H9 (cell line): ENCODE data around the gene PIGL. TPM values are rescaled to one million over a fixed set of nuclear protein-coding genes. Genes with fewer than 3 reads are reported as not detected.

ENCODE experiments used
- DNase-seq: peaks from one replicate; pipeline ENCODE4 v3.0.0-alpha.2; 2017
- H2AFZ ChIP-seq: one replicate; pipeline ENCODE4 v1.6.1; 2013; ENCODE audit warnings: mild to moderate bottlenecking, low read length, control low read depth, moderate library complexity
- H2AK5ac ChIP-seq: 2 replicates; pipeline ENCODE4 v1.6.1; 2013; ENCODE audit warnings: low read length, control low read depth, mixed read lengths; ENCODE audit not compliant: insufficient read length
- H2BK120ac ChIP-seq: one replicate; pipeline ENCODE4 v1.6.1; 2013; ENCODE audit warnings: low read depth, mild to moderate bottlenecking, low read length, control low read depth, inconsistent platforms; ENCODE audit not compliant: poor library complexity, severe bottlenecking
- H2BK12ac ChIP-seq: 2 replicates; pipeline ENCODE4 v1.6.1; 2013; ENCODE audit warnings: low read length, control low read depth, mixed read lengths, low read depth; ENCODE audit not compliant: insufficient read length
- H2BK15ac ChIP-seq: 2 replicates; pipeline ENCODE4 v1.6.1; 2013; ENCODE audit warnings: low read depth, low read length, control low read depth
- H2BK20ac ChIP-seq: one replicate; pipeline ENCODE4 v1.6.1; 2013; ENCODE audit warnings: low read depth, mild to moderate bottlenecking, low read length, control low read depth, inconsistent platforms; ENCODE audit not compliant: poor library complexity, severe bottlenecking
- H2BK5ac ChIP-seq: 2 replicates; pipeline ENCODE4 v1.6.1; 2013; ENCODE audit warnings: low read length, control low read depth, mixed read lengths; ENCODE audit not compliant: insufficient read length
- H3K14ac ChIP-seq: 2 replicates; pipeline ENCODE4 v1.6.1; 2013; ENCODE audit warnings: low read length, control low read depth; ENCODE audit not compliant: insufficient read depth
- H3K18ac ChIP-seq: 2 replicates; pipeline ENCODE4 v1.6.1; 2013; ENCODE audit warnings: low read depth, mild to moderate bottlenecking, mixed read lengths, low read length, control low read depth; ENCODE audit not compliant: insufficient read length
- H3K23ac ChIP-seq: 2 replicates; pipeline ENCODE4 v1.6.1; 2013; ENCODE audit warnings: low read length, control low read depth, mixed read lengths, low read depth; ENCODE audit not compliant: insufficient read length
- H3K23me2 ChIP-seq: 2 replicates; pipeline ENCODE4 v1.6.1; 2013; ENCODE audit warnings: low read depth, mild to moderate bottlenecking, mixed read lengths, low read length, control low read depth; ENCODE audit not compliant: insufficient read length, poor library complexity, severe bottlenecking
- H3K27ac ChIP-seq: 2 replicates; pipeline ENCODE4 v1.5.1; 2013; ENCODE audit warnings: low read length, control low read depth, mixed read lengths, low read depth; ENCODE audit not compliant: insufficient read length
- H3K27me3 ChIP-seq: 2 replicates; pipeline ENCODE4 v1.6.1; 2013; ENCODE audit warnings: low read length, control low read depth, inconsistent platforms; ENCODE audit not compliant: insufficient read depth
- H3K4ac ChIP-seq: 2 replicates; pipeline ENCODE4 v1.6.1; 2013; ENCODE audit warnings: low read depth, mild to moderate bottlenecking, control low read depth, inconsistent platforms, low read length, moderate library complexity
- H3K4me1 ChIP-seq: 2 replicates; pipeline ENCODE4 v1.6.1; 2013; ENCODE audit warnings: low read length, control low read depth, inconsistent platforms; ENCODE audit not compliant: insufficient read depth
- H3K4me2 ChIP-seq: 2 replicates; pipeline ENCODE4 v1.6.1; 2013; ENCODE audit warnings: low read length, control low read depth, mixed read lengths; ENCODE audit not compliant: insufficient read length, insufficient read depth
- H3K56ac ChIP-seq: 2 replicates; pipeline ENCODE4 v1.6.1; 2013; ENCODE audit warnings: low read depth, mild to moderate bottlenecking, mixed read lengths, low read length, control low read depth; ENCODE audit not compliant: insufficient read length
- H3K79me1 ChIP-seq: 2 replicates; pipeline ENCODE4 v1.6.1; 2013; ENCODE audit warnings: low read depth, mild to moderate bottlenecking, moderate library complexity, low read length, control low read depth, inconsistent platforms; ENCODE audit not compliant: insufficient read depth, poor library complexity, severe bottlenecking
- H3K79me2 ChIP-seq: 2 replicates; pipeline ENCODE4 v1.6.1; 2013; ENCODE audit warnings: low read length, control low read depth, inconsistent platforms; ENCODE audit not compliant: insufficient read depth
- H3K9ac ChIP-seq: 2 replicates; pipeline ENCODE4 v1.6.1; 2013; ENCODE audit warnings: low read length, control low read depth, mixed read lengths; ENCODE audit not compliant: insufficient read length; ENCODE audit errors: extremely low read depth
- H3K9me3 ChIP-seq: one replicate; pipeline ENCODE4 v1.6.1; 2013; ENCODE audit warnings: low read depth, low read length, inconsistent platforms; ENCODE audit not compliant: control insufficient read depth
- H3T11ph ChIP-seq: one replicate; pipeline ENCODE4 v1.6.1; 2013; ENCODE audit warnings: mild to moderate bottlenecking, low read length, control low read depth, inconsistent platforms
- H4K20me1 ChIP-seq: one replicate; pipeline ENCODE4 v1.6.1; 2013; ENCODE audit not compliant: control insufficient read depth, insufficient read length, insufficient read depth
- H4K5ac ChIP-seq: 2 replicates; pipeline ENCODE4 v1.6.1; 2013; ENCODE audit warnings: low read depth, mild to moderate bottlenecking, mixed read lengths, low read length, control low read depth; ENCODE audit not compliant: insufficient read length
- H4K8ac ChIP-seq: replicated peaks from 2 replicates; pipeline ENCODE4 v1.6.1; 2013; ENCODE audit warnings: low read length, control low read depth, mixed read lengths, low read depth; ENCODE audit not compliant: insufficient read length
- H4K91ac ChIP-seq: 2 replicates; pipeline ENCODE4 v1.6.1; 2013; ENCODE audit warnings: low read depth, mild to moderate bottlenecking, moderate library complexity, mixed read lengths, low read length, control low read depth; ENCODE audit not compliant: insufficient read length
- H3K27ac Mint-ChIP-seq, 3 experiments: 2 replicates in 2 of 3; 3 replicates in 1 of 3; pipeline ENCODE4 v1.8.0; 2020 to 2021; ENCODE audit warnings: mixed read lengths in 3 of 3, mild to moderate bottlenecking in 1 of 3, moderate library complexity in 1 of 3
- H3K27me3 Mint-ChIP-seq: 2 replicates; pipeline ENCODE4 v1.8.0; 2021; ENCODE audit warnings: low read depth, mild to moderate bottlenecking, moderate library complexity, mixed read lengths
- H3K36me3 Mint-ChIP-seq, 3 experiments: 2 replicates in 2 of 3; 3 replicates in 1 of 3; pipeline ENCODE4 v1.8.0; 2020 to 2021; ENCODE audit warnings: low read depth in 3 of 3, mixed read lengths in 3 of 3; ENCODE audit not compliant: insufficient read depth in 1 of 3
- H3K4me1 Mint-ChIP-seq, 2 experiments: 2 replicates each; pipeline ENCODE4 v1.8.0; 2020; ENCODE audit warnings: mixed read lengths in 2 of 2
- H3K4me3 Mint-ChIP-seq, 2 experiments: 2 replicates in 1 of 2; 3 replicates in 1 of 2; pipeline ENCODE4 v1.8.0; 2020 to 2021; ENCODE audit warnings: mild to moderate bottlenecking in 2 of 2, mixed read lengths in 2 of 2, moderate library complexity in 1 of 2
- H3K9me3 Mint-ChIP-seq, 2 experiments: 2 replicates in 1 of 2; 3 replicates in 1 of 2; pipeline ENCODE4 v1.8.0; 2020; ENCODE audit warnings: mild to moderate bottlenecking in 2 of 2, mixed read lengths in 2 of 2, moderate library complexity in 1 of 2
- WGBS: extraction: QIAGEN DNeasy Blood & Tissue Kit; methylation state at CpG from one replicate; pipeline ENCODE4 v1.1.7; 2013; ENCODE audit warnings: missing lambda C conversion rate, low lambda C conversion rate, mixed read lengths; ENCODE audit not compliant: insufficient read length; ENCODE audit errors: extremely low coverage; 5-methylcytosine and 5-hydroxymethylcytosine counted together
- total RNA-seq: library from RNA; stranded (reverse); gene quantifications from 2 replicates; pipeline ENCODE4 v1.2.1, GENCODE V29; 2021
- TF ChIP-seq, protein P1 (sequence below): fragments of 200-600 bp; sonication (generic); conservative IDR thresholded peaks from 3 replicates; pipeline ENCODE4 v1.8.0; 2021; ENCODE audit warnings: antibody characterized with exemption, mild to moderate bottlenecking

The PIGL gene
- total RNA-seq, 1 experiment from 2014 or later: 21.6 TPM

DNA sequence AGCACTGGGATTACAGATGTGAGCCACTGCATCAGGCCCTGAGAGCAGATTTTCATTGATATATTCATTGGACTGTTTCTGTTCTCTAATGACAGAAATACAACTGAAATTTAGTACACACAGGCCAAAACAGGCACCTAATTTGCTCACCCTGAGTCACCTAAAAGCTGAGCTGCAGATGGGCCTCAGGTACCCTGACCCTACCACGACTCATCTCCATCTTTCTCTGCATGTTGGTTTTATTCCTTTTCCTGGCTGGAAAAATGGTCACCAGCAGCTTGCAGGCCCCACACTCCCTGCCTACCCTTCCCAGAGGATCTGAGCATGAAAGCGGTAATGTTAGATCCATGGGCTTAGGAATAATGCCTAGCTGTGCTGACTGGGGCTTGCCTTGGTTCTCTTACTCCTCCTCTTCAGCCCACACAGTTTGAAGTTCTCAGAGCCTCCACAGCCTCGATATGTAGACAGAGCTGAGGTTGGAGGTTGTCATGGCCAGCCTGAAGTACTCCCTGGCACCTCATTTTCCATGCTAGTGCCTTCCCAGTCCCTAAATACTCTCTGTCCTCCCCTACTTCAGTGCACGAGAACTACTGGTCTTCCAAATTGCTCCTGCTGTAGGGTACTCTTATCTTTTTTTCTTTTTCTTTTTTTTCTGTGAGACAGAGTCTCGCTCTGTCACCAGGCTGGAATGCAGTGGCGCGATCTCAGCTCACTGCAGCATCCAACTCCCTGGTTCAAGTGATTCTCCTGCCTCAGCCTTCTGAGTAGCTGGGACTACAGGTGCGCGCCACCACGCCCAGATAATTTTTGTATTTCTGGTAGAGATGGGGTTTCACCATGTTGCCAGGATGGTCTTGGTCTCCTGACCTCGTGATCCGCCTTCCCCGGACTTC, 85.2 kb downstream of the PIGL start:
- H3T11ph ChIP-seq: no peak overlapping the region
- no CpG with 5 or more reads among the region's 13 CpGs for WGBS
- H4K8ac ChIP-seq: no peak overlapping the region
- no peak overlapping the region for H2AFZ ChIP-seq
- no peak overlapping the region for H2BK120ac ChIP-seq
- DNase-seq: no peak
- no peak overlapping the region for H3K23ac ChIP-seq
- no peak overlapping the region for H3K56ac ChIP-seq
- no peak overlapping the region for H3K4ac ChIP-seq
- H4K91ac ChIP-seq: no peak overlapping the region
- no peak overlapping the region for H3K27ac ChIP-seq
- H3K79me2 ChIP-seq: no peaks in the 10 kb centered on the region
- H3K27me3 ChIP-seq: no peaks in the 10 kb centered on the region
- peaks cover 6 to 7% of the 10 kb centered on the region in 2 experiments for H3K4me1 Mint-ChIP-seq
- no peak overlapping the region for H2AK5ac ChIP-seq
- no peaks in the 10 kb centered on the region for H3K4me1 ChIP-seq
- H3K27me3 Mint-ChIP-seq: no peaks in the 10 kb centered on the region; the same call in 1 of the 2 replicates
- no peak overlapping the region for H3K4me2 ChIP-seq
- peak overlapping the region in 1 of 3 experiments; percentile 83; a peak in 2 of 7 replicates for H3K27ac Mint-ChIP-seq
- no peaks in the 10 kb centered on the region for H3K9me3 ChIP-seq
- no peaks in the 10 kb centered on the region for H4K20me1 ChIP-seq
- H2BK15ac ChIP-seq: no peak overlapping the region
- H4K5ac ChIP-seq: no peak overlapping the region
- H3K23me2 ChIP-seq: no peaks in the 10 kb centered on the region
- H3K14ac ChIP-seq: no peak overlapping the region; the same call in 1 of the 2 replicates
- H2BK12ac ChIP-seq: no peak overlapping the region
- H3K79me1 ChIP-seq: no peaks in the 10 kb centered on the region
- TF ChIP-seq, protein P1, sequence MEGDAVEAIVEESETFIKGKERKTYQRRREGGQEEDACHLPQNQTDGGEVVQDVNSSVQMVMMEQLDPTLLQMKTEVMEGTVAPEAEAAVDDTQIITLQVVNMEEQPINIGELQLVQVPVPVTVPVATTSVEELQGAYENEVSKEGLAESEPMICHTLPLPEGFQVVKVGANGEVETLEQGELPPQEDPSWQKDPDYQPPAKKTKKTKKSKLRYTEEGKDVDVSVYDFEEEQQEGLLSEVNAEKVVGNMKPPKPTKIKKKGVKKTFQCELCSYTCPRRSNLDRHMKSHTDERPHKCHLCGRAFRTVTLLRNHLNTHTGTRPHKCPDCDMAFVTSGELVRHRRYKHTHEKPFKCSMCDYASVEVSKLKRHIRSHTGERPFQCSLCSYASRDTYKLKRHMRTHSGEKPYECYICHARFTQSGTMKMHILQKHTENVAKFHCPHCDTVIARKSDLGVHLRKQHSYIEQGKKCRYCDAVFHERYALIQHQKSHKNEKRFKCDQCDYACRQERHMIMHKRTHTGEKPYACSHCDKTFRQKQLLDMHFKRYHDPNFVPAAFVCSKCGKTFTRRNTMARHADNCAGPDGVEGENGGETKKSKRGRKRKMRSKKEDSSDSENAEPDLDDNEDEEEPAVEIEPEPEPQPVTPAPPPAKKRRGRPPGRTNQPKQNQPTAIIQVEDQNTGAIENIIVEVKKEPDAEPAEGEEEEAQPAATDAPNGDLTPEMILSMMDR: no peak
- H3K18ac ChIP-seq: no peak overlapping the region
- H3K9me3 Mint-ChIP-seq: no peaks in the 10 kb centered on the region
- H2BK5ac ChIP-seq: no peak overlapping the region
- H3K4me3 Mint-ChIP-seq: no peak overlapping the region
- no peak overlapping the region for H3K9ac ChIP-seq
- peaks cover 3 to 14% (median 6%) of the 10 kb centered on the region in 3 experiments for H3K36me3 Mint-ChIP-seq
- H2BK20ac ChIP-seq: no peak overlapping the region
